T-helper 1 cell treated with Interleukin-12 subunit alpha and Interleukin-12 subunit beta and Interleukin-4 antibody, amounts not matched to agents 30 μg/mL and 1 μg/mL, for 36 hours (primary cell): Measurements from ENCODE around the gene SLC6A18.

ENCODE experiments used
- H3K27ac Mint-ChIP-seq: one replicate; pipeline ENCODE4 v1.8.0; 2021; ENCODE audit warnings: mild to moderate bottlenecking, mixed read lengths
- H3K27me3 Mint-ChIP-seq: one replicate; pipeline ENCODE4 v1.8.0; 2021; ENCODE audit warnings: low read depth, mixed read lengths
- H3K36me3 Mint-ChIP-seq: one replicate; pipeline ENCODE4 v1.8.0; 2021; ENCODE audit warnings: low read depth, mixed read lengths
- H3K4me1 Mint-ChIP-seq: one replicate; pipeline ENCODE4 v1.8.0; 2021; ENCODE audit warnings: low read depth, mixed read lengths
- H3K4me3 Mint-ChIP-seq: one replicate; pipeline ENCODE4 v1.8.0; 2021; ENCODE audit warnings: mild to moderate bottlenecking, moderate library complexity, mixed read lengths
- H3K9me3 Mint-ChIP-seq: one replicate; pipeline ENCODE4 v1.8.0; 2021; ENCODE audit warnings: mixed read lengths

Gene SLC6A18

GRCh38 chr5:1291611-1292080, 66.5 kb downstream of the SLC6A18 start:
- Mint-ChIP-seq H3K27me3 (peaks cover 8% of the 10 kb centered on the region), H3K27ac (no peak overlapping the region), H3K4me3 (no peak overlapping the region)

GRCh38 chr5:1292139-1292538, 67.0 kb downstream of the SLC6A18 start:
- Mint-ChIP-seq H3K36me3 (peaks cover 9% of the 10 kb centered on the region), H3K9me3 (peaks cover 9% of the 10 kb centered on the region), H3K4me3 (no peak overlapping the region), H3K27me3 (peaks cover 8% of the 10 kb centered on the region), H3K4me1 (peaks cover 5% of the 10 kb centered on the region), H3K27ac (no peak overlapping the region)

More at GRCh38 chr5:1291611-1292080, 66.5 kb downstream of the SLC6A18 start:
- Mint-ChIP-seq H3K4me1 (peaks cover 5% of the 10 kb centered on the region), H3K36me3 (peaks cover 9% of the 10 kb centered on the region), H3K9me3 (peaks cover 9% of the 10 kb centered on the region)

- peaks cover 5% of the 10 kb centered on the region for H3K4me1 Mint-ChIP-seq
- no peak overlapping the region for H3K27ac Mint-ChIP-seq
- H3K36me3 Mint-ChIP-seq, result peaks cover 8% of the 10 kb centered on the region
- H3K9me3 Mint-ChIP-seq, result peaks cover 8% of the 10 kb centered on the region
- H3K4me3 Mint-ChIP-seq, result no peak overlapping the region
- H3K27me3 Mint-ChIP-seq, result peaks cover 8% of the 10 kb centered on the region
Observed at GRCh38 chr5:1292846-1293415, 67.8 kb downstream of the SLC6A18 start.

GRCh38 chr5:1293416-1294205, 68.4 kb downstream of the SLC6A18 start:
- peaks cover 1% of the 10 kb centered on the region for H3K36me3 Mint-ChIP-seq
- peaks cover 1% of the 10 kb centered on the region for H3K9me3 Mint-ChIP-seq
- peaks cover 8% of the 10 kb centered on the region for H3K27me3 Mint-ChIP-seq
- H3K27ac Mint-ChIP-seq, result no peak overlapping the region
- H3K4me1 Mint-ChIP-seq, result peaks cover 5% of the 10 kb centered on the region
- H3K4me3 Mint-ChIP-seq, result peak overlapping the region; percentile 40

GRCh38 chr5:1294206-1294834, 69.1 kb downstream of the SLC6A18 start:
- no peaks in the 10 kb centered on the region for H3K36me3 Mint-ChIP-seq
- H3K27ac Mint-ChIP-seq, result no peak overlapping the region
- H3K27me3 Mint-ChIP-seq, result peaks cover 8% of the 10 kb centered on the region
- peaks cover 5% of the 10 kb centered on the region for H3K4me1 Mint-ChIP-seq
- no peak overlapping the region for H3K4me3 Mint-ChIP-seq
- no peaks in the 10 kb centered on the region for H3K9me3 Mint-ChIP-seq

GRCh38 chr5:1294835-1295649, 69.9 kb downstream of the SLC6A18 start, which contains the start of gene TERT:
TERT (minus strand) TSS chr5:1295068; CDS start chr5:1294989, 79 bp downstream.
- H3K4me1 Mint-ChIP-seq, result peaks cover 5% of the 10 kb centered on the region
- H3K27me3 Mint-ChIP-seq, result peaks cover 8% of the 10 kb centered on the region
- H3K27ac Mint-ChIP-seq, result no peak within 1 kb of the TSS
- peak within 1 kb of the TSS; percentile 31 for H3K4me3 Mint-ChIP-seq
- H3K9me3 Mint-ChIP-seq, result no peaks in the 10 kb centered on the region
- no peaks in the 10 kb centered on the region for H3K36me3 Mint-ChIP-seq

- H3K27me3 Mint-ChIP-seq, result peaks cover 8% of the 10 kb centered on the region
- H3K27ac Mint-ChIP-seq, result no peak overlapping the region
- peaks cover 5% of the 10 kb centered on the region for H3K4me1 Mint-ChIP-seq
- peak overlapping the region; percentile 31 for H3K4me3 Mint-ChIP-seq
- H3K9me3 Mint-ChIP-seq, result no peaks in the 10 kb centered on the region
- no peaks in the 10 kb centered on the region for H3K36me3 Mint-ChIP-seq
Observed at GRCh38 chr5:1295650-1296037, 70.5 kb downstream of the SLC6A18 start.
